HUDEP-2 (cell line): ENCODE results near the gene IFNA16.
"Not testable (repeated sequence)": the region's sequence is repeated elsewhere in the genome, so short reads cannot be mapped to it uniquely, and the experiment has no call there.

Source experiments
- DNase-seq, 76 experiments: peaks; one replicate each; lab custom pipeline; 2025; ENCODE audit not compliant: unreplicated experiment in 76 of 76; lab: John Stamatoyannopoulos, UW

Gene IFNA16

GRCh38 chr9:21217211-21217610 lies at the start of gene IFNA16:
TSS of gene IFNA16 (minus strand) at chr9:21217311. CDS start at chr9:21217305, 6 bp downstream.
- DNase-seq, result not testable (repeated sequence)

- no peak for DNase-seq
Measured at GRCh38 chr9:21265421-21266189, 48.5 kb upstream of the IFNA16 start.

GRCh38 chr9:21255538-21256212 lies 38.6 kb upstream of the IFNA16 start:
- DNase-seq, result no peak

- peak in 1 of 76 experiments; percentile 16 for DNase-seq
Measured at GRCh38 chr9:21252721-21253547, 35.8 kb upstream of the IFNA16 start.

- DNase-seq, result no peak
Measured at GRCh38 chr9:21251638-21252037, 34.5 kb upstream of the IFNA16 start.

- DNase-seq, result no peak
Measured at GRCh38 chr9:21251190-21251589, 34.1 kb upstream of the IFNA16 start.

GRCh38 chr9:21244836-21245235 lies 27.7 kb upstream of the IFNA16 start:
- no peak for DNase-seq

- DNase-seq, result no peak
Measured at GRCh38 chr9:21239911-21240310, 22.8 kb upstream of the IFNA16 start, which contains the start of gene IFNA14. TSS of gene IFNA14 (minus strand) at chr9:21240005. CDS start at chr9:21239935, 70 bp downstream.

- not testable (repeated sequence) for DNase-seq
Measured at GRCh38 chr9:21236360-21236714, 19.2 kb upstream of the IFNA16 start.

GRCh38 chr9:21235468-21236359 lies 18.6 kb upstream of the IFNA16 start:
- DNase-seq, result peak in 15 of 76 experiments; percentile 0 to 29 (median 14)

- DNase-seq, result no peak
Measured at GRCh38 chr9:21234153-21234687, 17.1 kb upstream of the IFNA16 start.

GRCh38 chr9:21233258-21233657 lies 16.1 kb upstream of the IFNA16 start:
- no peak for DNase-seq

- DNase-seq, result no peak
Measured at GRCh38 chr9:21228122-21228521, 11.0 kb upstream of the IFNA16 start, which contains the start of gene IFNA17. TSS of gene IFNA17 (minus strand) at chr9:21228222. CDS start at chr9:21228173, 49 bp downstream.

- DNase-seq, result peak in 3 of 76 experiments; percentile 1
Measured at GRCh38 chr9:21213411-21214326, 3.4 kb downstream of the IFNA16 start.

GRCh38 chr9:21212160-21212559 lies 5.0 kb downstream of the IFNA16 start:
- not testable (repeated sequence) for DNase-seq

- not testable (repeated sequence) for DNase-seq
Measured at GRCh38 chr9:21210782-21211181, 6.3 kb downstream of the IFNA16 start.

GRCh38 chr9:21210311-21210710 lies 6.8 kb downstream of the IFNA16 start:
- DNase-seq, result no peak

- DNase-seq, result not testable (repeated sequence)
Measured at GRCh38 chr9:21207043-21207442, 10.1 kb downstream of the IFNA16 start, which contains the start of gene IFNA10. TSS of gene IFNA10 (minus strand) at chr9:21207143. CDS start at chr9:21207097, 46 bp downstream.
